Loucy (cell line): ENCODE data around the gene KDM2B.

Experiments
- H2AFZ ChIP-seq: fragments of 200-600 bp; sonication (generic); 2 replicates; pipeline ENCODE4 v1.6.0; 2016; ENCODE audit warnings: antibody characterized with exemption, mild to moderate bottlenecking, low read length, moderate library complexity
- H3F3A ChIP-seq: fragments of 200-600 bp; 2 replicates; pipeline ENCODE4 v1.6.0; 2016; ENCODE audit warnings: antibody characterized with exemption, low read depth, mild to moderate bottlenecking
- H3K27me3 ChIP-seq: fragments of 200-600 bp; sonication (generic); 2 replicates; pipeline ENCODE4 v1.6.1; 2014; ENCODE audit warnings: low read length, mild to moderate bottlenecking; ENCODE audit not compliant: insufficient read depth, poor library complexity, severe bottlenecking
- H3K36me3 ChIP-seq: fragments of 200-600 bp; sonication (generic); 2 replicates; pipeline ENCODE4 v1.6.1; 2016; ENCODE audit warnings: low read length; ENCODE audit not compliant: insufficient read depth
- H3K4me1 ChIP-seq: fragments of 200-600 bp; sonication (generic); 2 replicates; pipeline ENCODE4 v1.5.1; 2014; ENCODE audit warnings: low read length, mild to moderate bottlenecking; ENCODE audit not compliant: insufficient read depth, poor library complexity, severe bottlenecking
- H3K4me2 ChIP-seq: fragments of 200-600 bp; sonication (generic); 2 replicates; pipeline ENCODE4 v1.6.0; 2014; ENCODE audit warnings: antibody characterized with exemption, low read length, low read depth, mild to moderate bottlenecking; ENCODE audit not compliant: poor library complexity, severe bottlenecking
- H3K4me3 ChIP-seq: fragments of 200-600 bp; sonication (generic); 2 replicates; pipeline ENCODE4 v1.5.1; 2014; ENCODE audit warnings: low read length, mild to moderate bottlenecking, mixed read lengths; ENCODE audit not compliant: poor library complexity, severe bottlenecking
- H3K79me2 ChIP-seq: fragments of 200-600 bp; sonication (generic); 2 replicates; pipeline ENCODE4 v1.6.1; 2014; ENCODE audit warnings: low read length; ENCODE audit not compliant: insufficient read depth
- H3K9ac ChIP-seq: fragments of 200-600 bp; sonication (generic); 2 replicates; pipeline ENCODE4 v1.6.0; 2014; ENCODE audit warnings: mild to moderate bottlenecking, low read depth, low read length, moderate library complexity; ENCODE audit not compliant: poor library complexity, severe bottlenecking
- H3K9me2 ChIP-seq: fragments of 200-600 bp; sonication (generic); replicated peaks from 2 replicates; pipeline ENCODE4 v1.6.1; 2016; ENCODE audit warnings: low read depth, low read length, mixed read lengths
- H3K9me3 ChIP-seq: fragments of 200-600 bp; sonication (generic); 2 replicates; pipeline ENCODE4 v1.6.1; 2014; ENCODE audit warnings: mild to moderate bottlenecking, antibody characterized with exemption, low read length, low read depth; ENCODE audit not compliant: insufficient read depth
- H4K20me1 ChIP-seq: fragments of 200-600 bp; sonication (generic); 2 replicates; pipeline ENCODE4 v1.6.0; 2014; ENCODE audit warnings: antibody characterized with exemption, low read length, mild to moderate bottlenecking; ENCODE audit not compliant: insufficient read depth, poor library complexity, severe bottlenecking
- EZH2phosphoT487 ChIP-seq: fragments of 200-600 bp; IDR thresholded peaks from 2 replicates; pipeline ENCODE4 v1.6.1; 2018; ENCODE audit warnings: antibody characterized with exemption, mild to moderate bottlenecking, moderate library complexity, borderline replicate concordance
- TF ChIP-seq, protein P1 (sequence below): fragments of 200-600 bp; sonication (generic); conservative IDR thresholded peaks from 2 replicates; pipeline ENCODE4 v1.5.1; 2014; ENCODE audit warnings: mild to moderate bottlenecking, antibody characterized with exemption, low read length

Gene KDM2B

DNA sequence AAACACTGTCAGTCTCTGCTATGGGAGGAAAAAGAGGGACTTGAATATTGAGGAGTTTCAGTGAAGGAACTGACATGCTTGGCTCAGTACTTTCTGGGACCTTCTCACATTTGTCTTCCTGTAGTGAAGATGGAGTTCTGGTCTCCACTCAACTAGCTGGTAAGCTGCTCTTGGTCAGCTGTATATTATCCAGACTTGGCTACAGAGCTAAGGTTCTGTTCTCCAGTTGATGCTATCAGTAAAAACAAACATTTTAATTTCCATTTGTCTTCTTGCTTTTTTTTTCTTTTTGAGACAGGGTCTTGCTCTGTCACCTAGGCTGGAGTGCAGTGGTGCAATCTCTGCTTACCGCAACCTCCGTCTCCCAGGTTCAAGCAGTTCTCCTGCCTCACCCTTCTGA is 175.6 kb downstream of the KDM2B start:
- no peak for TF ChIP-seq EZH2phosphoT487
- TF ChIP-seq, protein P1, sequence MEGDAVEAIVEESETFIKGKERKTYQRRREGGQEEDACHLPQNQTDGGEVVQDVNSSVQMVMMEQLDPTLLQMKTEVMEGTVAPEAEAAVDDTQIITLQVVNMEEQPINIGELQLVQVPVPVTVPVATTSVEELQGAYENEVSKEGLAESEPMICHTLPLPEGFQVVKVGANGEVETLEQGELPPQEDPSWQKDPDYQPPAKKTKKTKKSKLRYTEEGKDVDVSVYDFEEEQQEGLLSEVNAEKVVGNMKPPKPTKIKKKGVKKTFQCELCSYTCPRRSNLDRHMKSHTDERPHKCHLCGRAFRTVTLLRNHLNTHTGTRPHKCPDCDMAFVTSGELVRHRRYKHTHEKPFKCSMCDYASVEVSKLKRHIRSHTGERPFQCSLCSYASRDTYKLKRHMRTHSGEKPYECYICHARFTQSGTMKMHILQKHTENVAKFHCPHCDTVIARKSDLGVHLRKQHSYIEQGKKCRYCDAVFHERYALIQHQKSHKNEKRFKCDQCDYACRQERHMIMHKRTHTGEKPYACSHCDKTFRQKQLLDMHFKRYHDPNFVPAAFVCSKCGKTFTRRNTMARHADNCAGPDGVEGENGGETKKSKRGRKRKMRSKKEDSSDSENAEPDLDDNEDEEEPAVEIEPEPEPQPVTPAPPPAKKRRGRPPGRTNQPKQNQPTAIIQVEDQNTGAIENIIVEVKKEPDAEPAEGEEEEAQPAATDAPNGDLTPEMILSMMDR, result no peak
- Histone ChIP-seq H2AFZ (no peak overlapping the region), H3K79me2 (peaks cover 64% of the 10 kb centered on the region), H3K9ac (peak overlapping the region; percentile 21), H3K4me3 (no peak overlapping the region), H3K9me3 (no peaks in the 10 kb centered on the region), H3K27me3 (no peaks in the 10 kb centered on the region), H4K20me1 (peaks cover 24% of the 10 kb centered on the region), H3F3A (no peaks in the 10 kb centered on the region), H3K36me3 (peaks cover 10% of the 10 kb centered on the region; the same call in 1 of the 2 replicates), H3K4me1 (peaks cover 29% of the 10 kb centered on the region), H3K9me2 (no peaks in the 10 kb centered on the region), H3K4me2 (no peak overlapping the region)

DNA sequence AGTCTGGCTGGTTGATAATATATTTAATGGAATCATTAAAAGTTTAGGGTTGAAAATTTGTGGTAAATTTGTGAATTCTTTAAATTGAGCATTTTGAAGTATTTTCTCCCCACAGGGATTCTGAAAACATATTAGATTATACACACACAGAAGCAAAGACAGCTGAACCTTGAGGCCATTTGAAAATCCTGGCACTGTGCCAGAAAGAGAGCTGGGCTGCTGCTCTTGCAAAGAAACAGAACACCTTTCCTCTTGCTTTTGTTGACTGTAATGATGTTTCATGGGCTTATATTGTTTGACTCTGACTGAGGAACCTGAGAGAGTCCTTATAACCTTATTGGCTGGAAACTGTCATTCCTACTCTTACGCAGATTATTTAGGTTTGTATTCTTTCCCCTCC is 176.1 kb downstream of the KDM2B start:
- Histone ChIP-seq H3K4me1 (peaks cover 29% of the 10 kb centered on the region), H3K4me3 (no peak overlapping the region), H3K9me3 (no peaks in the 10 kb centered on the region), H2AFZ (no peak overlapping the region), H4K20me1 (peaks cover 24% of the 10 kb centered on the region), H3K27me3 (no peaks in the 10 kb centered on the region), H3K9me2 (no peaks in the 10 kb centered on the region), H3K9ac (peak overlapping the region; percentile 21), H3F3A (no peaks in the 10 kb centered on the region), H3K4me2 (peak overlapping the region; percentile 4), H3K36me3 (peaks cover 10% of the 10 kb centered on the region; the same call in 1 of the 2 replicates), H3K79me2 (peaks cover 66% of the 10 kb centered on the region)
- TF ChIP-seq, protein P1, result no peak
- no peak for TF ChIP-seq EZH2phosphoT487

DNA sequence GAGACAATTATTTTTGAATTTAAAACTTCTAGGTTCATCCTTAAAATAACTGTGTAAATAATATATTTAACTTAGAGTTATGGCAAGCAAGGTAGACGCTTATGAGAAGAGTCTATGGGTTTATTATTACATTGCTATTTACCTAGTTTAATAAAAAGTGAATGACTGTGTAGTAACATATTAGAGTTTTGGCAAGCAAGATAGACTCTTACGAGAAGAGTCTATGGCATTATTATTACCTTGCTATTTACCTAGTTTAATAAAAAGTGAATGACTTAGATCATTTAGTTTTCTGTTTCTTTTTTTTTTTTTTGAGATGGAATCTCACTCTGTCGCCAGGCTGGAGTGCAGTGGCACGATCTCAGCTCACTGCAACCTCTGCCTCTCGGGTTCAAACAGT is 177.1 kb downstream of the KDM2B start:
- H3K4me1 ChIP-seq, result peaks cover 32% of the 10 kb centered on the region
- peak overlapping the region; percentile 19 for H3K4me2 ChIP-seq
- H3K9ac ChIP-seq, result no peak overlapping the region
- H3K9me2 ChIP-seq, result no peaks in the 10 kb centered on the region
- peaks cover 74% of the 10 kb centered on the region for H3K79me2 ChIP-seq
- H3K4me3 ChIP-seq, result no peak overlapping the region
- no peak overlapping the region for H2AFZ ChIP-seq
- H4K20me1 ChIP-seq, result peaks cover 24% of the 10 kb centered on the region
- H3F3A ChIP-seq, result no peaks in the 10 kb centered on the region
- H3K27me3 ChIP-seq, result no peaks in the 10 kb centered on the region
- H3K9me3 ChIP-seq, result no peaks in the 10 kb centered on the region
- peaks cover 7% of the 10 kb centered on the region; the same call in 1 of the 2 replicates for H3K36me3 ChIP-seq
- TF ChIP-seq, protein P1, result no peak
- TF ChIP-seq EZH2phosphoT487, result no peak
